HFFc6 (cell line): ENCODE data around the gene CCDC148. TPM values are rescaled to one million over a fixed set of nuclear protein-coding genes. Genes with fewer than 3 reads are reported as not detected.

Source experiments
- DNase-seq: peaks from one replicate; pipeline ENCODE4 v3.0.0-alpha.2; 2018
- H3K27ac Mint-ChIP-seq: 2 replicates; pipeline ENCODE4 v1.8.0; 2020; ENCODE audit warnings: mild to moderate bottlenecking, mixed read lengths
- H3K27me3 Mint-ChIP-seq: 2 replicates; pipeline ENCODE4 v1.8.0; 2021; ENCODE audit warnings: mild to moderate bottlenecking, moderate library complexity, mixed read lengths; ENCODE audit not compliant: insufficient read depth
- H3K36me3 Mint-ChIP-seq: 2 replicates; pipeline ENCODE4 v1.8.0; 2021; ENCODE audit warnings: low read depth, mixed read lengths
- H3K4me1 Mint-ChIP-seq: 2 replicates; pipeline ENCODE4 v1.8.0; 2020; ENCODE audit warnings: low read depth, mixed read lengths
- H3K4me3 Mint-ChIP-seq: 2 replicates; pipeline ENCODE4 v1.8.0; 2020; ENCODE audit warnings: mild to moderate bottlenecking, moderate library complexity, mixed read lengths
- H3K9me3 Mint-ChIP-seq: 2 replicates; pipeline ENCODE4 v1.8.0; 2020; ENCODE audit warnings: mild to moderate bottlenecking, mixed read lengths
- total RNA-seq, 6 experiments: library from RNA; stranded (reverse); fragmentation: NEBNext Ultra II Directional; extraction: Animal tissue kit (Norgen Biotek cat#: 25700); gene quantifications; 2 replicates in 1 of 6; 3 replicates in 5 of 6; pipeline ENCODE4 v1.2.3, GENCODE V29; 2021
- TF ChIP-seq, protein P1 (sequence below): fragments of 200-600 bp; sonication (generic); IDR thresholded peaks from 2 replicates; pipeline ENCODE4 v1.5.0; 2021; ENCODE audit warnings: antibody characterized with exemption, mild to moderate bottlenecking

CCDC148 gene
- total RNA-seq, 6 experiments from 2014 or later, result 0.66 to 1.3 (median 0.84) TPM

DNA sequence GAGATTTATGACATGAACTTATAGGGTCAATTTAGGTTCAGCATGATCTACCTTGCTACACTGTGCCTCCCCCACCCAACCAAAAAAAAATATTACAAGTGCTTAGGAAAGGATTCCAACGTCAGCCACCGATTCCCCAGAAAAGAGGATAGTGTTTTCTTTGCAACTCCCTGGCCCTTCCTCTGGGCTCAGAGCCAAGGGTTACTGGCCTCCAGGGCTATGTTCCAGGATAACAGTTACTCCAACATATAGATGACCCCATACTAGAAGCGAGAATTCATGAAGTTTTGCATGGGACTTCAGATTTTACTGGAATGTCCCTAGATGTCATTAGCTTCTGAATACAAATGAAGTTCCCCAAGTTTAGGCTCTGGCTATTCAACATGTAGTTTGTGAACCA is 182.8 kb downstream of the CCDC148 start:
- no peak for DNase-seq
- Mint-ChIP-seq H3K27ac (no peak overlapping the region), H3K9me3 (no peaks in the 10 kb centered on the region), H3K4me3 (no peak overlapping the region), H3K4me1 (no peaks in the 10 kb centered on the region), H3K27me3 (peaks cover 2% of the 10 kb centered on the region; the same call in 1 of the 2 replicates), H3K36me3 (no peaks in the 10 kb centered on the region)
- TF ChIP-seq, protein P1, sequence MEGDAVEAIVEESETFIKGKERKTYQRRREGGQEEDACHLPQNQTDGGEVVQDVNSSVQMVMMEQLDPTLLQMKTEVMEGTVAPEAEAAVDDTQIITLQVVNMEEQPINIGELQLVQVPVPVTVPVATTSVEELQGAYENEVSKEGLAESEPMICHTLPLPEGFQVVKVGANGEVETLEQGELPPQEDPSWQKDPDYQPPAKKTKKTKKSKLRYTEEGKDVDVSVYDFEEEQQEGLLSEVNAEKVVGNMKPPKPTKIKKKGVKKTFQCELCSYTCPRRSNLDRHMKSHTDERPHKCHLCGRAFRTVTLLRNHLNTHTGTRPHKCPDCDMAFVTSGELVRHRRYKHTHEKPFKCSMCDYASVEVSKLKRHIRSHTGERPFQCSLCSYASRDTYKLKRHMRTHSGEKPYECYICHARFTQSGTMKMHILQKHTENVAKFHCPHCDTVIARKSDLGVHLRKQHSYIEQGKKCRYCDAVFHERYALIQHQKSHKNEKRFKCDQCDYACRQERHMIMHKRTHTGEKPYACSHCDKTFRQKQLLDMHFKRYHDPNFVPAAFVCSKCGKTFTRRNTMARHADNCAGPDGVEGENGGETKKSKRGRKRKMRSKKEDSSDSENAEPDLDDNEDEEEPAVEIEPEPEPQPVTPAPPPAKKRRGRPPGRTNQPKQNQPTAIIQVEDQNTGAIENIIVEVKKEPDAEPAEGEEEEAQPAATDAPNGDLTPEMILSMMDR, result no peak

DNA sequence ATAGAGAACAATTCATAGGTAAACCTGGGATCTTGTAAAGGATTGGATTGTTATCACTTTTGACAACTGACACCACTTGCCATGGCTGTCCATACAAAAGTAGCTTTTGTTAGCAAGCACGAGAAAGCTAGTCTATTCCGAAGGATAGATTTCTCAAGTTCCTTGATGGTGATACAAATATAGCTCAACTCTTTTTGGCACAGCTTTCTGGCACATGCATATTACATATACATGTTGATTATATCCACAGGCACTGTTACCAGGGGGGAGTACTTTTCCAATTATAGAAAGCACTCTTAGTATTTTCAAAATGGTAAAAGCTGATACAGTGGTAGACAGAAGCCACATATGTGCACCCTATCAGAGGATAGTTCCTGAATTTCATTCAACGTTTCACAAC is 186.0 kb downstream of the CCDC148 start:
- H3K9me3 Mint-ChIP-seq, result no peaks in the 10 kb centered on the region
- no peak for DNase-seq
- no peaks in the 10 kb centered on the region; the same call in 1 of the 2 replicates for H3K27me3 Mint-ChIP-seq
- no peaks in the 10 kb centered on the region for H3K36me3 Mint-ChIP-seq
- no peak overlapping the region for H3K27ac Mint-ChIP-seq
- H3K4me1 Mint-ChIP-seq, result no peaks in the 10 kb centered on the region
- H3K4me3 Mint-ChIP-seq, result no peak overlapping the region
- TF ChIP-seq, protein P1, result no peak

- H3K36me3 Mint-ChIP-seq, result no peaks in the 10 kb centered on the region
- TF ChIP-seq, protein P1, result no peak
- H3K9me3 Mint-ChIP-seq, result no peaks in the 10 kb centered on the region
- no peaks in the 10 kb centered on the region; the same call in 1 of the 2 replicates for H3K27me3 Mint-ChIP-seq
- no peak overlapping the region for H3K4me3 Mint-ChIP-seq
- H3K4me1 Mint-ChIP-seq, result no peaks in the 10 kb centered on the region
- no peak for DNase-seq
- H3K27ac Mint-ChIP-seq, result no peak overlapping the region
Observed at GRCh38 chr2:158269143-158269542, 187.4 kb downstream of the CCDC148 start.

- Mint-ChIP-seq H3K9me3 (no peaks in the 10 kb centered on the region), H3K27ac (no peak overlapping the region), H3K4me1 (no peaks in the 10 kb centered on the region), H3K36me3 (no peaks in the 10 kb centered on the region), H3K27me3 (no peaks in the 10 kb centered on the region), H3K4me3 (no peak overlapping the region)
- DNase-seq, result no peak
- TF ChIP-seq, protein P1, result no peak
Observed at GRCh38 chr2:158266111-158266510, 190.4 kb downstream of the CCDC148 start.

GRCh38 chr2:158255257-158255656 is 201.3 kb downstream of the CCDC148 start:
- Mint-ChIP-seq H3K4me3 (no peak overlapping the region), H3K27me3 (peaks cover 9% of the 10 kb centered on the region; the same call in 1 of the 2 replicates), H3K36me3 (no peaks in the 10 kb centered on the region), H3K4me1 (no peaks in the 10 kb centered on the region), H3K9me3 (no peaks in the 10 kb centered on the region), H3K27ac (no peak overlapping the region)
- TF ChIP-seq, protein P1, result no peak
- DNase-seq, result no peak

DNA sequence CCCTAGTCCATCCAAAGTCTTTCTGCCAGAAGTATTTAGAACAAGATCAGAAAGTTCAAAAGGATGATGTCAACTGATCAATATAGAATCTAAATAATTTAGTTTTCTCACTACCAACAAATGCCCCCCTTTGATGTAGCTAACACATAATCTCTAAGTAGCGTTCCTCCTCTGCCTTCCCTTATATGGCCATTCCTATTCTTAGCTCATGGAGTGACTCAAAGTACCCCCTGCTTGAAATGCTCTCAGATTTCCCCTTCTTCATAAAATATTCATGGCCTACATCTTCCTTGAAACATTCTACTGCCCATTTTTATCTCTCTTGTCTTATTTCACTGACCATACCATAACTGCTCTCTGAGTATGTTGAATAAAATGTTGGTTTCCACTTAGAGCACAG is 203.4 kb downstream of the CCDC148 start:
- no peaks in the 10 kb centered on the region for H3K4me1 Mint-ChIP-seq
- TF ChIP-seq, protein P1, result no peak
- peaks cover 6% of the 10 kb centered on the region for H3K27me3 Mint-ChIP-seq
- H3K36me3 Mint-ChIP-seq, result no peaks in the 10 kb centered on the region
- H3K9me3 Mint-ChIP-seq, result no peaks in the 10 kb centered on the region
- H3K4me3 Mint-ChIP-seq, result no peak overlapping the region
- no peak for DNase-seq
- no peak overlapping the region for H3K27ac Mint-ChIP-seq
